ENCODE measurements around the gene CLEC18A.

Gene CLEC18A

DNA sequence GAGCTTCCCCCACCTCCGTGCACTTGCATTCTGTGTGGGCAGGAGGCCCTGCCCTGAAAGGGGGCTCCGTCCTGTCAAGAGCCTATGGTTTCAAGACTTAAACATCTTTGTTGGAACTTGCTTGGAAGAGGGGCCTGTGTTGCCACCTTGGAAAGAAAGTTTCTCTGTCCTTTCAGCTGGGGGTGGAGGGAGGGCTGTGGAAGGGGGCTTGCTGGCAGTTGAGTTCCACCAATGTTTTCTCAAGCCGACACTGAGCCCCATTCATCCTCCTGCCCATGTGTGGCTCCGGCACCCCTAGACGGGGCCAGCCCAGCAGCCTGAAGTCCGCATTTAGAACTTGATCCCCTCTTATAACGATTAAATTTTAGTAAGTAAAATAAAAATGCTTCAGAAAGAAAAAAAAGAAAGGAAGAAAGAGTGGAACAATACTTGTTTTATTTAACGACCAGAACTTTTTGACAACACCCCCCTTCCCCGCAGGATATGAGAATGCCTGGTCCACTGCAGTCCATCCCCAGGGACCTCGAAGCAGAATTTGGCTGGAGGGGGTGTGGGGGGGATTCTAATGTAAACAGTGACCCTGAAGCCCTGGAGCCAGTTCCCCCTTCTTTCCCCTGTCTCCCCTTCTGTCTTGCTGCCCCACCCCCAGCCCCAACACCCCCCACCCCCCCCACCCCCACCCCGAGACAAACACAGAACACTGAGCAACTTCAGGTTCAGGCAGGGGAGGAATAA lies 26.9 kb upstream of the CLEC18A start:
- H3K4me3 ChIP-seq (replicated peaks; ENCODE audit: low read depth, low read length), result no peak overlapping the region
- TF ChIP-seq CTCF (IDR thresholded peaks at IDR 0.05; ENCODE audit: low read depth, low read length, missing control alignments), result no peak
- DNase-seq (ENCODE audit: extremely low read depth, low read depth), result no peak

GRCh38 chr16:69924777-69925191 lies 26.4 kb upstream of the CLEC18A start:
- no peak overlapping the region for H3K4me3 ChIP-seq (replicated peaks; ENCODE audit: low read depth, low read length)
- DNase-seq (ENCODE audit: extremely low read depth, low read depth), result no peak
- TF ChIP-seq CTCF (IDR thresholded peaks at IDR 0.05; ENCODE audit: low read depth, low read length, missing control alignments), result no peak

DNA sequence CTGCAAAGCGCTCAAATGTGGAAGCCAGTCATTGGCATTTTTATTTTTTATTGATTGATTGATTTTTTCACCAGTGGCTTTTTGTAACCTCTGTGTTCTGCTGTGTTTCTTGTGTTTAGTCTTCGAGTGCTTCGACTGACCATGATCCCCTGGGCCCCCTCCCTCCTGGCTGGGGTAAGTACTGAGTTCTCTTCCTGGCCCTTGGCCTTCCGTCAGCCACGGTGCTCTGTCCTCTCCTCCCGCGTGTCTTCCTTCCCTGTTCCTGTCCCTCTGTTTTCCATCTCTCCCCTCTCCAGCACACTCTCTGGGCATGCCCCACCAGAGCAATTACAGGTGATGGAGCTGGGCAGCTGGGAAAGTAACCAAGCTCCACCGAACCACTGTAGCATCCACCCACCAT lies 25.8 kb upstream of the CLEC18A start:
- no peak for DNase-seq (ENCODE audit: extremely low read depth, low read depth)
- TF ChIP-seq CTCF (IDR thresholded peaks at IDR 0.05; ENCODE audit: low read depth, low read length, missing control alignments), result no peak
- H3K4me3 ChIP-seq (replicated peaks; ENCODE audit: low read depth, low read length), result no peak overlapping the region

GRCh38 chr16:69926241-69926640 lies 24.9 kb upstream of the CLEC18A start:
- no peak overlapping the region for H3K4me3 ChIP-seq (replicated peaks; ENCODE audit: low read depth, low read length)
- TF ChIP-seq CTCF (IDR thresholded peaks at IDR 0.05; ENCODE audit: low read depth, low read length, missing control alignments), result no peak
- DNase-seq (ENCODE audit: extremely low read depth, low read depth), result no peak

DNA sequence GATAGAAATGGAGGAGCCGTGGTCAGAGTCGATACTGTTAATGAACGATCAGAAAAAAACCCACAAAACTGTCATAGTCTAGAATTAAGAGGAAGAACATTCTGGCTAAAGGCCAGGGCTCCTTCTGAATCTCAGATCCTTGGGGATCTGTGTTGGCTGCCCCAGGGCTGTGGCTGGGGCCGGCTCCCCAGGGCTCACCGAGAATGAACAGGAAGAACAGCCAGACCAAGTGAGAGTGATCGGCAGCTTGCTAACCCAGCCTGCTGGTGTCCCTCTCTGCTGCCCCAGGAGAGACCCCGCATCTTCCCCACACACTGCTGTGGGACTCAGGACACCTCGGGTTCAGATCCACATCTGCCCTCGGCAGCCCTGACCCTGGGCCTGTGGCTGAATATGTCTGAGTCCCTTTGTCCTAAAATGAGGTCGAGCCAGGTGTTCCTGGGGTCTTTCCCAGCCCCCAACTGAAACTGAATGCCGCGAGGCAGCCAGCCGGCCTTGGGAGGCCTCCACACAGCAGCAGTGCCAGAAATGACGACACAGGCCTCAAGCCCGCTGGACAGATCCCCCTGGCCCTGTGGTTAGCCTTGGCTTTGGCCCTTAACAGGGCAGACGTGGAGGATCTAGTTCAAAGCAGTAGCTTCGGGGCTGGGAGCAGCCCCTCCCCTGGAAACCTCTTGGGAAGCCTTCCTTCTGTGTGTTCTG lies 23.9 kb upstream of the CLEC18A start:
- H3K4me3 ChIP-seq (replicated peaks; ENCODE audit: low read depth, low read length), result no peak overlapping the region
- TF ChIP-seq CTCF (IDR thresholded peaks at IDR 0.05; ENCODE audit: low read depth, low read length, missing control alignments), result no peak
- no peak for DNase-seq (ENCODE audit: extremely low read depth, low read depth)

GRCh38 chr16:69928856-69929400 lies 22.2 kb upstream of the CLEC18A start:
- no peak overlapping the region for H3K4me3 ChIP-seq (replicated peaks; ENCODE audit: low read depth, low read length)
- TF ChIP-seq CTCF (IDR thresholded peaks at IDR 0.05; ENCODE audit: low read depth, low read length, missing control alignments), result no peak
- DNase-seq (ENCODE audit: extremely low read depth, low read depth), result no peak

Measured in HFF-Myc (cell line).